ENCODE results near the gene GTPBP2.
"Not testable (repeated sequence)": the region's sequence is repeated elsewhere in the genome, so short reads cannot be mapped to it uniquely, and the experiment has no call there.

Gene GTPBP2

GRCh38 chr6:43629104-43629504 lies at the start of gene GTPBP2:
Gene GTPBP2 (minus strand): TSS chr6:43629264. CDS start chr6:43629162, 102 bp downstream.
- peak; percentile 95 for DNase-seq (ENCODE audit: low spot score)

GRCh38 chr6:43678341-43678740 lies 49.3 kb upstream of the GTPBP2 start:
- DNase-seq (ENCODE audit: low spot score): no peak

- DNase-seq (ENCODE audit: low spot score): no peak
Measured at GRCh38 chr6:43677759-43678158, 48.7 kb upstream of the GTPBP2 start.

GRCh38 chr6:43676962-43677606 lies 48.0 kb upstream of the GTPBP2 start:
- DNase-seq (ENCODE audit: low spot score): no peak

- DNase-seq (ENCODE audit: low spot score): no peak
Measured at GRCh38 chr6:43674921-43675320, 45.9 kb upstream of the GTPBP2 start.

GRCh38 chr6:43674291-43674690 lies 45.2 kb upstream of the GTPBP2 start:
- no peak for DNase-seq (ENCODE audit: low spot score)

GRCh38 chr6:43673444-43674084 lies 44.5 kb upstream of the GTPBP2 start:
- no peak for DNase-seq (ENCODE audit: low spot score)

- no peak for DNase-seq (ENCODE audit: low spot score)
Measured at GRCh38 chr6:43671801-43672690, 43.0 kb upstream of the GTPBP2 start.

GRCh38 chr6:43671011-43671800 lies 42.1 kb upstream of the GTPBP2 start:
- no peak for DNase-seq (ENCODE audit: low spot score)

GRCh38 chr6:43670623-43670986 lies 41.5 kb upstream of the GTPBP2 start:
- DNase-seq (ENCODE audit: low spot score): no peak

- DNase-seq (ENCODE audit: low spot score): no peak
Measured at GRCh38 chr6:43669922-43670622, 41.0 kb upstream of the GTPBP2 start.

GRCh38 chr6:43669050-43669921 lies 40.2 kb upstream of the GTPBP2 start:
- peak; percentile 83 for DNase-seq (ENCODE audit: low spot score)

GRCh38 chr6:43668151-43669028 lies 39.3 kb upstream of the GTPBP2 start:
- peak; percentile 62 for DNase-seq (ENCODE audit: low spot score)

GRCh38 chr6:43667245-43668150 lies 38.4 kb upstream of the GTPBP2 start:
- peak; percentile 82 for DNase-seq (ENCODE audit: low spot score)

GRCh38 chr6:43666196-43666920 lies 37.3 kb upstream of the GTPBP2 start:
- DNase-seq (ENCODE audit: low spot score): no peak

GRCh38 chr6:43665376-43665775 lies 36.3 kb upstream of the GTPBP2 start:
- DNase-seq (ENCODE audit: low spot score): no peak

GRCh38 chr6:43662948-43663347 lies 33.9 kb upstream of the GTPBP2 start:
- not testable (repeated sequence) for DNase-seq (ENCODE audit: low spot score)

- no peak for DNase-seq (ENCODE audit: low spot score)
Measured at GRCh38 chr6:43658161-43658560, 29.1 kb upstream of the GTPBP2 start.

All from AG08396 (cell line).